Kidney (tissue), 14 donors: ENCODE data around the gene CRLF3. TPM values are rescaled to one million over a fixed set of nuclear protein-coding genes. Genes with fewer than 3 reads are reported as not detected.
A peak's percentile ranks its signal among the peaks of the same experiment; 100 is the strongest.
"Not testable (repeated sequence)": the region's sequence is repeated elsewhere in the genome, so short reads cannot be mapped to it uniquely, and the experiment has no call there.

ENCODE experiments used
- DNase-seq, 5 donors: peaks; one replicate each; pipeline ENCODE4 v3.0.0-alpha.2; 2013 to 2020
- FAIRE-seq: peaks from 2 replicates; lab custom pipeline; 2012; peaks lifted over from hg19 to GRCh38; lab: Jason Lieb, UNC
- H3K27ac ChIP-seq, 2 donors: one replicate each; pipeline ENCODE4 v1.7.0; 2013; ENCODE audit warnings: low read depth in 2 of 2, low read length in 2 of 2, inconsistent platforms in 1 of 2
- H3K27me3 ChIP-seq: one replicate; pipeline ENCODE4 v1.7.1; 2013; ENCODE audit warnings: low read length, inconsistent platforms; ENCODE audit not compliant: control insufficient read depth, insufficient read depth
- H3K36me3 ChIP-seq, 3 donors: one replicate each; pipeline versions ENCODE4 v1.7.0 to v1.7.1; 2013; ENCODE audit warnings: low read length in 3 of 3, control low read depth in 1 of 3, inconsistent platforms in 1 of 3; ENCODE audit not compliant: insufficient read depth in 3 of 3, control insufficient read depth in 2 of 3
- H3K4me1 ChIP-seq, 3 donors: one replicate each; pipeline versions ENCODE4 v1.7.0 to v1.7.1; 2013; ENCODE audit warnings: low read length in 3 of 3, inconsistent platforms in 1 of 3, low read depth in 1 of 3; ENCODE audit not compliant: control insufficient read depth in 2 of 3, insufficient read depth in 2 of 3
- H3K4me3 ChIP-seq, 3 donors: one replicate each; pipeline versions ENCODE4 v1.7.0 to v1.8.1; 2013; ENCODE audit warnings: low read length in 3 of 3, control low read depth in 1 of 3, inconsistent platforms in 1 of 3
- H3K9ac ChIP-seq, 3 donors: one replicate each; pipeline versions ENCODE4 v1.7.0 to v1.7.1; 2013; ENCODE audit warnings: low read length in 3 of 3, control low read depth in 1 of 3, inconsistent platforms in 1 of 3
- H3K9me3 ChIP-seq, 3 donors: one replicate each; pipeline versions ENCODE4 v1.7.0 to v1.7.1; 2013; ENCODE audit warnings: low read length in 3 of 3, control low read depth in 1 of 3, inconsistent platforms in 1 of 3; ENCODE audit not compliant: control insufficient read depth in 2 of 3, insufficient read depth in 1 of 3
- intact Hi-C: fragments of 100-400 bp; cut with DNase I; formaldehyde crosslinking; loops from one replicate; pipeline ENCODE4 v1.11.1; 2022
- polyA plus RNA-seq: library from polyadenylated mRNA; stranded (reverse); fragments of 350-450 nt; fragmentation: Illumina TruSeq; extraction: RNeasy Lipid Tissue Mini Kit (QIAGEN cat#74804); gene quantifications from one replicate; pipeline ENCODE4 v1.2.3, GENCODE V29; 2014; ENCODE audit warnings: low read depth, low replicate concordance; ENCODE audit not compliant: insufficient read depth
- total RNA-seq: library from RNA; stranded (reverse); fragmentation: NEBNext Ultra II Directional; extraction: Animal tissue kit (Norgen Biotek cat#: 25700); gene quantifications from one replicate; pipeline ENCODE4 v1.2.1, GENCODE V29; 2021
- TF ChIP-seq, protein P1 (sequence below): IDR thresholded peaks from 3 replicates; pipeline ENCODE4 v1.5.1; 2012; ENCODE audit warnings: mild to moderate bottlenecking, moderate library complexity, borderline replicate concordance; ENCODE audit not compliant: insufficient read depth; ENCODE audit errors: extremely low read depth
- donor health status: control.
- donor health status: control.
- donor health status: control.
- donor health status: control.
- donor health status: control.
- donor health status: DM: yes; HTN: yes; CAD: no.
- donor health status: Normal renal cell carcinoma (clear cell type).

CRLF3 gene
- total and polyA plus RNA-seq, 2 donors from 2014 or later, result 3.4 to 12.9 TPM

DNA sequence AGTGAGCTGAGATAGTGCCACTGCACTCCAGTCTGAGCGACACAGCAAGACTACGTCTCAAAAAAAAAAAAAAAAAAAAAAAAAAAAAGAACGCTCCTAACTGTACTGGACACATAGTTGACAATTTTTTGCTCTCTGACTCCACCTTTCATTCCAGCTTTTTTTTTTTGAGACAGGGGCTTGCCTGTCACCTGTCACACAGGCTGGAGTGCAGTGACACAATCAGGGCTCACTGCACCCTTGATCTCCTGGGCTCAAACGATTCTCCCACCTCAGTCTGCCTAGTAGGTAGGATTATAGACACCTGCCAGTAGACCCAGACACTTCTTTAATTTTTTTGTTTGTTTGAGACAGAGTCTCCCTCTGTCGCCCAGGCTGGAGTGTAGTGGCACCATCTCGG is 2.6 kb upstream of the CRLF3 start:
- TF ChIP-seq, protein P1, sequence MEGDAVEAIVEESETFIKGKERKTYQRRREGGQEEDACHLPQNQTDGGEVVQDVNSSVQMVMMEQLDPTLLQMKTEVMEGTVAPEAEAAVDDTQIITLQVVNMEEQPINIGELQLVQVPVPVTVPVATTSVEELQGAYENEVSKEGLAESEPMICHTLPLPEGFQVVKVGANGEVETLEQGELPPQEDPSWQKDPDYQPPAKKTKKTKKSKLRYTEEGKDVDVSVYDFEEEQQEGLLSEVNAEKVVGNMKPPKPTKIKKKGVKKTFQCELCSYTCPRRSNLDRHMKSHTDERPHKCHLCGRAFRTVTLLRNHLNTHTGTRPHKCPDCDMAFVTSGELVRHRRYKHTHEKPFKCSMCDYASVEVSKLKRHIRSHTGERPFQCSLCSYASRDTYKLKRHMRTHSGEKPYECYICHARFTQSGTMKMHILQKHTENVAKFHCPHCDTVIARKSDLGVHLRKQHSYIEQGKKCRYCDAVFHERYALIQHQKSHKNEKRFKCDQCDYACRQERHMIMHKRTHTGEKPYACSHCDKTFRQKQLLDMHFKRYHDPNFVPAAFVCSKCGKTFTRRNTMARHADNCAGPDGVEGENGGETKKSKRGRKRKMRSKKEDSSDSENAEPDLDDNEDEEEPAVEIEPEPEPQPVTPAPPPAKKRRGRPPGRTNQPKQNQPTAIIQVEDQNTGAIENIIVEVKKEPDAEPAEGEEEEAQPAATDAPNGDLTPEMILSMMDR, result no peak
- Histone ChIP-seq H3K36me3 (no peaks in the 10 kb centered on the region), H3K4me1 (peaks cover 1 to 4% (median 3%) of the 10 kb centered on the region in 3 donors), H3K9ac (no peak overlapping the region), H3K4me3 (no peak overlapping the region), H3K27me3 (no peaks in the 10 kb centered on the region), H3K27ac (no peak overlapping the region), H3K9me3 (no peaks in the 10 kb centered on the region)
- DNase-seq (no peak), FAIRE-seq (no peak)
- intact Hi-C loops, result no loop called here

DNA sequence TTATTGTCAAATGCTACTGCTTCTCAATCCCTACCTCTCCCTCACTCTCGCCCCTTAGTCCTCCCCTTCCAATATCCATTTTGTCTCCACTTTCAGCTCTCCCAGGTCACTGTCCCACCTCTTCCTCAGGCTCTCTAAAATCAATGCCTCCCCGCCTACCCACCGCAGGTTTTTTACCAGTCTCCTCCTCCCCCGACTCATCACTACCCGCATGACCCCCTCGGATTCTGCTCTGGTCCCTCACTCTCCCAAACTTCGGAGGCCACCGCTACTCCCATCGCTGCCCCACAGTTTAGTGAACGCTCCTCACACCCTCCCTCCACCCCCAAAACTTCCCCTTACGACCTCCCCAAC is 513 bp downstream of the CRLF3 start:
- Histone ChIP-seq H3K4me1 (no peaks in the 10 kb centered on the region), H3K9ac (peak overlapping the region; percentile 83 to 86 (median 84)), H3K36me3 (no peaks in the 10 kb centered on the region), H3K4me3 (peak overlapping the region; percentile 82 to 88 (median 85)), H3K9me3 (no peaks in the 10 kb centered on the region), H3K27ac (peak overlapping the region in 1 of 2 donors; percentile 82), H3K27me3 (no peaks in the 10 kb centered on the region)
- DNase-seq (no peak), FAIRE-seq (no peak)
- TF ChIP-seq, protein P1, result no peak
- intact Hi-C loops, result no loop called here

DNA sequence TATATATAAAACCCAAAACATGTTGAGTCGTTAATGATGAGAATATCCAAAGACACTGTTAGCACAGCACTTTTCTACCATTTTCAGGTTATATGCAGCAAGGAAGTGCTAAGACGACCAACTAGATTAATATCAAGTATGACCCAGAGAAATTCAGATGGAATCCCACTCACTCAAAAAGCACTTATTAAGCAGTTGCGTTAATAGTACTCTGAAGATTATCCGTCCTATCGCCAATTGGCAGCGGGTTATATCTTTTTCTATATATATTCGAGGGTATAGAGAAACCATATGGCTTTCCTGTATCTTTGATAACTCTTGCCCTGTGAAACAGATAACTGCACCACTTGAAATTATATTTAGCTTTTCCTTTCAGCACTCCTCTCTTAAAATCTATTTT is 1.1 kb downstream of the CRLF3 start:
- peak overlapping the region; percentile 22 to 88 (median 82) for H3K4me3 ChIP-seq
- H3K27me3 ChIP-seq, result no peaks in the 10 kb centered on the region
- no peak overlapping the region for H3K27ac ChIP-seq
- H3K36me3 ChIP-seq, result no peaks in the 10 kb centered on the region
- intact Hi-C loops, result no loop called here
- DNase-seq, result no peak
- H3K9ac ChIP-seq, result peak overlapping the region in 2 of 3 donors; percentile 83 to 84
- no peaks in the 10 kb centered on the region for H3K4me1 ChIP-seq
- FAIRE-seq, result no peak
- TF ChIP-seq, protein P1, result no peak
- no peaks in the 10 kb centered on the region for H3K9me3 ChIP-seq

- H3K9me3 ChIP-seq, H3K4me1 ChIP-seq, H3K4me3 ChIP-seq, H3K36me3 ChIP-seq, FAIRE-seq, H3K27me3 ChIP-seq, H3K9ac ChIP-seq, intact Hi-C loops, DNase-seq, H3K27ac ChIP-seq: not testable (repeated sequence)
Observed at GRCh38 chr17:30822919-30823318, 1.6 kb downstream of the CRLF3 start.
